GM12878 (cell line): Measurements from ENCODE around the gene PDCD6IP.
"Not testable (repeated sequence)": the region's sequence is repeated elsewhere in the genome, so short reads cannot be mapped to it uniquely, and the experiment has no call there.

Source experiments
- CTCF ChIP-seq, 3 experiments: IDR thresholded peaks in 2 of 3; conservative IDR thresholded peaks in 1 of 3; 2 replicates each; pipeline ENCODE4 v1.5.1; 2011; ENCODE audit warnings: low read depth in 3 of 3, low read length in 3 of 3, mild to moderate bottlenecking in 3 of 3, control low read depth in 2 of 3, moderate library complexity in 2 of 3, inconsistent platforms in 1 of 3, mixed read lengths in 1 of 3; ENCODE audit not compliant: control insufficient read depth in 2 of 3, insufficient read depth in 1 of 3; ENCODE audit errors: extremely low read depth in 1 of 3
- POLR2A ChIP-seq: IDR thresholded peaks from 2 replicates; pipeline ENCODE4 v1.6.1; 2011; ENCODE audit warnings: low read depth, mild to moderate bottlenecking, low read length
- SPI1 ChIP-seq: IDR thresholded peaks from 2 replicates; pipeline ENCODE4 v1.6.1; 2011; ENCODE audit warnings: low read depth, mild to moderate bottlenecking, low read length, moderate library complexity, borderline replicate concordance; ENCODE audit not compliant: insufficient read depth
- TAF1 ChIP-seq: IDR thresholded peaks from 2 replicates; pipeline ENCODE4 v1.6.1; 2011; ENCODE audit warnings: mild to moderate bottlenecking, low read depth, low read length, borderline replicate concordance
- ZBTB33 ChIP-seq: fragments of 450-650 bp; IDR thresholded peaks from 2 replicates; pipeline ENCODE4 v1.6.1; 2017; ENCODE audit warnings: mild to moderate bottlenecking
- ZNF274 ChIP-seq: IDR thresholded peaks from one replicate; pipeline ENCODE4 v1.8.0; 2011; ENCODE audit not compliant: insufficient read length, insufficient read depth

GRCh38 chr3:33837182-33837581 is 38.8 kb downstream of the PDCD6IP start:
- TF ChIP-seq ZBTB33; TAF1; POLR2A; SPI1; CTCF (IDR thresholded peaks at IDR 0.05 in 2 of 3, conservative IDR thresholded peaks at IDR 0.05 in 1 of 3; ENCODE audit: control insufficient read depth in 2 of 3, extremely low read depth in 1 of 3, insufficient read depth in 1 of 3, low read depth in 3 of 3, low read length in 3 of 3); ZNF274: not testable (repeated sequence)
